SK-N-SH (cell line): Measurements from ENCODE around the gene RNFT2. TPM values are rescaled to one million over a fixed set of nuclear protein-coding genes. Genes with fewer than 3 reads are reported as not detected.

ENCODE experiments used
- CTCF ChIA-PET: fragments of 300-600, 350-600 bp; formaldehyde crosslinking; extraction: SDS; loops from one replicate; lab custom pipeline; 2021; lab: Yijun Ruan, JAX
- POLR2A ChIA-PET: fragments of 350-600 bp; sonication (Branson Sonifier 250); formaldehyde crosslinking; extraction: SDS; loops from one replicate; lab custom pipeline; 2020; ENCODE audit warnings: antibody characterized with exemption, inconsistent platforms; lab: Yijun Ruan, JAX
- DNase-seq: peaks from one replicate; pipeline ENCODE4 v3.0.0; 2012
- H2AFZ ChIP-seq: fragments of 200-600 bp; sonication (generic); 2 replicates; pipeline ENCODE4 v1.8.1; 2016; ENCODE audit warnings: antibody characterized with exemption, mild to moderate bottlenecking, low read depth
- H3F3A ChIP-seq: fragments of 200-600 bp; sonication (generic); replicated peaks from 2 replicates; pipeline ENCODE3; 2016; ENCODE audit warnings: antibody characterized with exemption, mild to moderate bottlenecking; ENCODE audit not compliant: insufficient read depth
- H3K27ac ChIP-seq, 2 experiments: fragments of 200-500 bp in 1 of 2; fragments of 200-600 bp in 1 of 2; sonication (Bioruptor generic) in 1 of 2; sonication (generic), shearing (Covaris generic) in 1 of 2; 2 replicates each; pipeline versions ENCODE4 v1.5.1 to v1.6.1; 2014 to 2016; ENCODE audit warnings: low read depth in 2 of 2, inconsistent platforms in 1 of 2, low read length in 1 of 2, mild to moderate bottlenecking in 1 of 2, mixed read lengths in 1 of 2
- H3K27me3 ChIP-seq: fragments of 200-600 bp; sonication (generic), shearing (Covaris generic); 2 replicates; pipeline ENCODE4 v1.6.1; 2016; ENCODE audit warnings: mixed run types; ENCODE audit not compliant: insufficient read depth
- H3K36me3 ChIP-seq, 2 experiments: fragments of 200-500 bp in 1 of 2; fragments of 200-600 bp in 1 of 2; sonication (Bioruptor generic) in 1 of 2; sonication (generic) in 1 of 2; replicated peaks in 1 of 2; 2 replicates each; pipeline versions ENCODE3 to v1.5.1; 2014 to 2016; ENCODE audit warnings: low read length in 1 of 2, mild to moderate bottlenecking in 1 of 2; ENCODE audit not compliant: insufficient read depth in 2 of 2, control insufficient read depth in 1 of 2
- H3K4me1 ChIP-seq, 2 experiments: fragments of 200-500 bp in 1 of 2; fragments of 200-600 bp in 1 of 2; sonication (Bioruptor generic) in 1 of 2; sonication (generic), shearing (Covaris generic) in 1 of 2; 2 replicates each; pipeline versions ENCODE4 v1.5.1 to v1.6.1; 2014 to 2016; ENCODE audit warnings: low read depth in 1 of 2, low read length in 1 of 2, mixed run types in 1 of 2; ENCODE audit not compliant: insufficient read depth in 2 of 2, control insufficient read depth in 1 of 2
- H3K4me2 ChIP-seq: fragments of 200-600 bp; sonication (generic), shearing (Covaris generic); 2 replicates; pipeline ENCODE4 v1.6.1; 2017; ENCODE audit warnings: mixed run types
- H3K4me3 ChIP-seq, 2 experiments: fragments of 200-500 bp in 1 of 2; fragments of 200-600 bp in 1 of 2; sonication (Bioruptor generic) in 1 of 2; sonication (generic), shearing (Covaris generic) in 1 of 2; 2 replicates each; pipeline versions ENCODE4 v1.5.1 to v1.8.1; 2014 to 2016; ENCODE audit warnings: low read depth in 2 of 2, inconsistent platforms in 1 of 2, low read length in 1 of 2, mild to moderate bottlenecking in 1 of 2, mixed read lengths in 1 of 2, moderate library complexity in 1 of 2
- H3K79me2 ChIP-seq: fragments of 200-600 bp; sonication (generic); 2 replicates; pipeline ENCODE4 v1.8.1; 2017; ENCODE audit warnings: mild to moderate bottlenecking; ENCODE audit not compliant: insufficient read depth
- H3K9ac ChIP-seq: fragments of 200-600 bp; sonication (generic); 2 replicates; pipeline ENCODE4 v1.6.1; 2017; ENCODE audit warnings: mixed run types
- H3K9me2 ChIP-seq: fragments of 200-600 bp; sonication (generic); 2 replicates; pipeline ENCODE4 v1.6.1; 2017; ENCODE audit warnings: mixed run types
- H3K9me3 ChIP-seq: fragments of 200-600 bp; sonication (generic); 2 replicates; pipeline ENCODE4 v1.6.1; 2017; ENCODE audit warnings: mixed run types, mild to moderate bottlenecking, moderate library complexity
- H4K20me1 ChIP-seq: fragments of 200-600 bp; sonication (generic); 2 replicates; pipeline ENCODE4 v1.6.1; 2017; ENCODE audit warnings: mild to moderate bottlenecking, mixed run types; ENCODE audit not compliant: insufficient read depth
- CHD2 ChIP-seq: fragments of 150-350 bp; IDR thresholded peaks from 2 replicates; pipeline ENCODE4 v1.6.1; 2018; ENCODE audit warnings: low read length; ENCODE audit not compliant: partially characterized antibody
- ELF1 ChIP-seq: IDR thresholded peaks from 2 replicates; pipeline ENCODE4 v1.4.0; 2012
- FOXJ3 ChIP-seq: sonication (generic); formaldehyde crosslinking; IDR thresholded peaks from 2 replicates; pipeline ENCODE4 v1.5.1; 2020; ENCODE audit warnings: mild to moderate bottlenecking, missing genetic modification reagents
- GABPA ChIP-seq: IDR thresholded peaks from 2 replicates; pipeline ENCODE4 v1.4.0; 2012; ENCODE audit warnings: low read depth, mild to moderate bottlenecking
- JUND ChIP-seq: IDR thresholded peaks from 2 replicates; pipeline ENCODE4 v1.4.0; 2012
- MXI1 ChIP-seq: IDR thresholded peaks from 2 replicates; pipeline ENCODE4 v1.6.1; 2012; ENCODE audit warnings: mild to moderate bottlenecking, low read depth, low read length, improper control_type of control experiment
- NFIC ChIP-seq: IDR thresholded peaks from 2 replicates; pipeline ENCODE4 v1.4.0; 2012; ENCODE audit warnings: borderline replicate concordance
- NRF1 ChIP-seq: IDR thresholded peaks from 2 replicates; pipeline ENCODE4 v1.6.1; 2012; ENCODE audit warnings: low read depth, mild to moderate bottlenecking, low read length
- POLR2AphosphoS5 ChIP-seq: IDR thresholded peaks from 2 replicates; pipeline ENCODE4 v1.6.1; 2012; ENCODE audit warnings: low read depth, low read length
- RCOR1 ChIP-seq: fragments of 150-350 bp; IDR thresholded peaks from 2 replicates; pipeline ENCODE4 v1.6.1; 2017; ENCODE audit warnings: antibody characterized with exemption, low read length
- RXRA ChIP-seq: IDR thresholded peaks from 2 replicates; pipeline ENCODE4 v1.4.0; 2012; ENCODE audit warnings: low read depth, mild to moderate bottlenecking, borderline replicate concordance
- SIN3A ChIP-seq: IDR thresholded peaks from 2 replicates; pipeline ENCODE4 v1.6.1; 2012; ENCODE audit warnings: low read depth, mild to moderate bottlenecking, low read length, moderate library complexity, borderline replicate concordance
- SMC3 ChIP-seq: IDR thresholded peaks from 2 replicates; pipeline ENCODE4 v1.6.1; 2012; ENCODE audit warnings: low read depth, low read length, improper control_type of control experiment
- TAF1 ChIP-seq: IDR thresholded peaks from 2 replicates; pipeline ENCODE4 v1.6.1; 2012; ENCODE audit warnings: low read depth, mild to moderate bottlenecking, low read length, moderate library complexity, borderline replicate concordance
- TCF12 ChIP-seq: IDR thresholded peaks from 2 replicates; pipeline ENCODE4 v1.4.0; 2012
- TEAD4 ChIP-seq: IDR thresholded peaks from 2 replicates; pipeline ENCODE4 v1.4.0; 2012; ENCODE audit warnings: mild to moderate bottlenecking, borderline replicate concordance; ENCODE audit not compliant: insufficient read depth
- YY1 ChIP-seq: IDR thresholded peaks from 2 replicates; pipeline ENCODE4 v1.4.0; 2012; ENCODE audit warnings: low read depth, mild to moderate bottlenecking
- WGBS: methylation state at CpG from one replicate; pipeline ENCODE4 v1.1.6; 2017; ENCODE audit warnings: low lambda C conversion rate; 5-methylcytosine and 5-hydroxymethylcytosine counted together
- polyA plus RNA-seq, 3 experiments: library from polyadenylated mRNA; depleted of rRNA; stranded (reverse); fragments of >200 nt; gene quantifications; 2 replicates each; pipeline ENCODE4 v1.2.3, GENCODE V29; 2012
- TF ChIP-seq, protein P1 (sequence below): IDR thresholded peaks from 2 replicates; pipeline ENCODE4; 2012
- TF ChIP-seq, protein P2 (sequence below): IDR thresholded peaks from 2 replicates; pipeline ENCODE4 v1.4.0; 2012; ENCODE audit warnings: low read depth
- TF ChIP-seq, protein P3 (sequence below): IDR thresholded peaks from 2 replicates; pipeline ENCODE4 v1.4.0; 2012; ENCODE audit warnings: low read depth, borderline replicate concordance
- TF ChIP-seq, protein P4 (sequence below): IDR thresholded peaks from 2 replicates; pipeline ENCODE4 v1.6.1; 2012; ENCODE audit warnings: mild to moderate bottlenecking, low read depth, low read length, moderate library complexity
- TF ChIP-seq, protein P5 (sequence below): fragments of 150-350 bp; IDR thresholded peaks from 2 replicates; pipeline ENCODE4 v1.6.1; 2016; ENCODE audit warnings: mild to moderate bottlenecking, low read depth, low read length

Gene RNFT2
- polyA plus RNA-seq, 1 of the 3 experiments (the other 2 are of a cell fraction) = 3.8 TPM

DNA sequence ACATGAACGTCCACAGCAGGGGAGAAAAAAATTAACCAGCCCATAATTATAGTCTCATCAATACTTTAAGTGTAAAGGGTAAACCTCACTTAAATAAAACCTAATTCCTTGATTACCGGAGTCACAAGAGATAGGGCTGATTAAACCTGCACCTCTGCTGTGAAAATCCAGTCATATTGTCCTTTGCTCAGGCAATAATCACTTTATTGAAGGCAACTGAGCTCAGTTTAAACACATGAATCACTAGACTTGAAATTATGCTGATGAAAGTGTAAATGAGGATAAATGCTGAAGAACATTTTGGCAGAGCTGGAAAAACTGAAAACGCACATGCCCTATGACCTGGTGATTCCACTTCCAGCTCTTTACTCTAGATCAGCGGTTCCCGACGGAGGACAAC, 149.8 kb downstream of the RNFT2 start (continued):
- TF ChIP-seq TEAD4 (no peak), RXRA (no peak), SIN3A (no peak), JUND (no peak), TCF12 (no peak)
- TF ChIP-seq, protein P1, sequence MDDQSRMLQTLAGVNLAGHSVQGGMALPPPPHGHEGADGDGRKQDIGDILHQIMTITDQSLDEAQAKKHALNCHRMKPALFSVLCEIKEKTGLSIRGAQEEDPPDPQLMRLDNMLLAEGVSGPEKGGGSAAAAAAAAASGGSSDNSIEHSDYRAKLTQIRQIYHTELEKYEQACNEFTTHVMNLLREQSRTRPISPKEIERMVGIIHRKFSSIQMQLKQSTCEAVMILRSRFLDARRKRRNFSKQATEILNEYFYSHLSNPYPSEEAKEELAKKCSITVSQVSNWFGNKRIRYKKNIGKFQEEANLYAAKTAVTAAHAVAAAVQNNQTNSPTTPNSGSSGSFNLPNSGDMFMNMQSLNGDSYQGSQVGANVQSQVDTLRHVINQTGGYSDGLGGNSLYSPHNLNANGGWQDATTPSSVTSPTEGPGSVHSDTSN = no peak

DNA sequence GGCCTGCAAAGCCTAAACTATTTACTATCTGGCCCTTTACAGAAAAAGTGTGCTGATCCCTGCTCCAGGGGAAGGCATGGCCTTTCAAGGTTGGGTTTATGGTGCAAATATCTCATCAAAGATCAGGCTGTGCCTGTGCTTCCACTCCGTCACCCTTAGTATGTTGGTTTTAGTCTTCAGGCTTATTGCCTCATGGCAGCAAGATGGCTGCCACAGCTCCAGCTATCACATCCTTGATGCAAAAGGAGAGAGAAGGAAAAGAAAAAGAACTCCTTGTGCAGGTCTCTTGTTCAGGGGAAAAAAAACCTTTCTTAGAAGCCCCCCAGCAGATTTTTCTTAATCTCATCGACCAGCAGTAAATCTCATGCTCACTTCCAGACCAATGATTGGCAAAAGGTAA, 152.2 kb downstream of the RNFT2 start:
- H3K9me2 ChIP-seq = no peaks in the 10 kb centered on the region
- DNase-seq = no peak
- H3K9me3 ChIP-seq = no peaks in the 10 kb centered on the region
- H3K27me3 ChIP-seq = peaks cover 11% of the 10 kb centered on the region; the same call in 1 of the 2 replicates
- H3K4me2 ChIP-seq = no peak overlapping the region
- H2AFZ ChIP-seq = no peak overlapping the region
- 81% methylated on average over 2 of the region's 2 CpGs for WGBS
- H3K4me1 ChIP-seq = no peaks in the 10 kb centered on the region
- ChIA-PET CTCF (no interaction called here), POLR2A (no interaction called here)
- no peaks in the 10 kb centered on the region for H3F3A ChIP-seq
- no peaks in the 10 kb centered on the region for H3K36me3 ChIP-seq
- H4K20me1 ChIP-seq = no peaks in the 10 kb centered on the region
- H3K9ac ChIP-seq = no peak overlapping the region
- H3K27ac ChIP-seq = no peak overlapping the region
- H3K4me3 ChIP-seq = no peak overlapping the region
- no peaks in the 10 kb centered on the region for H3K79me2 ChIP-seq
- TF ChIP-seq TEAD4 = no peak
- TF ChIP-seq NFIC = no peak
- TF ChIP-seq POLR2AphosphoS5 = no peak
- TF ChIP-seq NRF1 = no peak
- TF ChIP-seq FOXJ3 (CRISPR knock-in tag) = no peak

DNA sequence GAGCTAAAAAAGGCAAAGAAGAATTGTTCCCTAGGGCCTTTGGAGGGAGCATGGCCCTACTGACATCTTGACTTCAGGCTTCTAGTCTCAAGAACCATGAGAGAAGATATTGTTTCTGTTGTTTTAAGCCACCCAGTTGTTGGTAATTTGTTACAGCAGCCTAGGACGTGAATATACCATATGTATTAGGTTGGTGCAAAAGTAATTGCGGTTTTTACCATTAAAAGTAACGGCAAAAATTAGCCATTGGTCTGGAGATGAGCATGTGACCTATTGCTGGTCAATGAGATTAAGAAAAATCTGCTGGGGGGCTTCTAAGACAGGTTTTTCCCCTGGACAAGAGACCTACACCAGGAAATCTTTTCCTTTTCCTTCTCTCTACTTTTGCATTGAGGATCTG, 152.9 kb downstream of the RNFT2 start:
- no peaks in the 10 kb centered on the region for H3F3A ChIP-seq
- H3K79me2 ChIP-seq = no peaks in the 10 kb centered on the region
- no peaks in the 10 kb centered on the region for H3K9me2 ChIP-seq
- WGBS = 45% methylated on average over 3 of the region's 3 CpGs
- H3K27ac ChIP-seq = no peak overlapping the region
- no peak overlapping the region for H3K4me2 ChIP-seq
- H3K9me3 ChIP-seq = no peaks in the 10 kb centered on the region
- H3K4me3 ChIP-seq = no peak overlapping the region
- H4K20me1 ChIP-seq = no peaks in the 10 kb centered on the region
- ChIA-PET POLR2A (no interaction called here), CTCF (interaction anchor here (0.7 kb wide), 1 partner anchor 9 kb away, joined by 3 read pairs; no protein-coding TSS in a partner anchor)
- peaks cover 11% of the 10 kb centered on the region; the same call in 1 of the 2 replicates for H3K27me3 ChIP-seq
- H3K36me3 ChIP-seq = no peaks in the 10 kb centered on the region
- H3K4me1 ChIP-seq = no peaks in the 10 kb centered on the region
- H3K9ac ChIP-seq = no peak overlapping the region
- no peak for DNase-seq
- H2AFZ ChIP-seq = no peak overlapping the region
- TF ChIP-seq MXI1 = no peak
- no peak for TF ChIP-seq CHD2
- TF ChIP-seq YY1 = no peak
- no peak for TF ChIP-seq RCOR1
- TF ChIP-seq JUND = no peak
- no peak for TF ChIP-seq RXRA
- TF ChIP-seq FOXJ3 (CRISPR knock-in tag) = no peak
- no peak for TF ChIP-seq TAF1
- TF ChIP-seq, protein P2, sequence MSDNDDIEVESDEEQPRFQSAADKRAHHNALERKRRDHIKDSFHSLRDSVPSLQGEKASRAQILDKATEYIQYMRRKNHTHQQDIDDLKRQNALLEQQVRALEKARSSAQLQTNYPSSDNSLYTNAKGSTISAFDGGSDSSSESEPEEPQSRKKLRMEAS = no peak
- TF ChIP-seq, protein P3, sequence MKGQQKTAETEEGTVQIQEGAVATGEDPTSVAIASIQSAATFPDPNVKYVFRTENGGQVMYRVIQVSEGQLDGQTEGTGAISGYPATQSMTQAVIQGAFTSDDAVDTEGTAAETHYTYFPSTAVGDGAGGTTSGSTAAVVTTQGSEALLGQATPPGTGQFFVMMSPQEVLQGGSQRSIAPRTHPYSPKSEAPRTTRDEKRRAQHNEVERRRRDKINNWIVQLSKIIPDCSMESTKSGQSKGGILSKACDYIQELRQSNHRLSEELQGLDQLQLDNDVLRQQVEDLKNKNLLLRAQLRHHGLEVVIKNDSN = no peak
- TF ChIP-seq TEAD4 = no peak
- TF ChIP-seq ELF1 = no peak
- TF ChIP-seq, protein P4, sequence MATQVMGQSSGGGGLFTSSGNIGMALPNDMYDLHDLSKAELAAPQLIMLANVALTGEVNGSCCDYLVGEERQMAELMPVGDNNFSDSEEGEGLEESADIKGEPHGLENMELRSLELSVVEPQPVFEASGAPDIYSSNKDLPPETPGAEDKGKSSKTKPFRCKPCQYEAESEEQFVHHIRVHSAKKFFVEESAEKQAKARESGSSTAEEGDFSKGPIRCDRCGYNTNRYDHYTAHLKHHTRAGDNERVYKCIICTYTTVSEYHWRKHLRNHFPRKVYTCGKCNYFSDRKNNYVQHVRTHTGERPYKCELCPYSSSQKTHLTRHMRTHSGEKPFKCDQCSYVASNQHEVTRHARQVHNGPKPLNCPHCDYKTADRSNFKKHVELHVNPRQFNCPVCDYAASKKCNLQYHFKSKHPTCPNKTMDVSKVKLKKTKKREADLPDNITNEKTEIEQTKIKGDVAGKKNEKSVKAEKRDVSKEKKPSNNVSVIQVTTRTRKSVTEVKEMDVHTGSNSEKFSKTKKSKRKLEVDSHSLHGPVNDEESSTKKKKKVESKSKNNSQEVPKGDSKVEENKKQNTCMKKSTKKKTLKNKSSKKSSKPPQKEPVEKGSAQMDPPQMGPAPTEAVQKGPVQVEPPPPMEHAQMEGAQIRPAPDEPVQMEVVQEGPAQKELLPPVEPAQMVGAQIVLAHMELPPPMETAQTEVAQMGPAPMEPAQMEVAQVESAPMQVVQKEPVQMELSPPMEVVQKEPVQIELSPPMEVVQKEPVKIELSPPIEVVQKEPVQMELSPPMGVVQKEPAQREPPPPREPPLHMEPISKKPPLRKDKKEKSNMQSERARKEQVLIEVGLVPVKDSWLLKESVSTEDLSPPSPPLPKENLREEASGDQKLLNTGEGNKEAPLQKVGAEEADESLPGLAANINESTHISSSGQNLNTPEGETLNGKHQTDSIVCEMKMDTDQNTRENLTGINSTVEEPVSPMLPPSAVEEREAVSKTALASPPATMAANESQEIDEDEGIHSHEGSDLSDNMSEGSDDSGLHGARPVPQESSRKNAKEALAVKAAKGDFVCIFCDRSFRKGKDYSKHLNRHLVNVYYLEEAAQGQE = no peak
- TF ChIP-seq, protein P5, sequence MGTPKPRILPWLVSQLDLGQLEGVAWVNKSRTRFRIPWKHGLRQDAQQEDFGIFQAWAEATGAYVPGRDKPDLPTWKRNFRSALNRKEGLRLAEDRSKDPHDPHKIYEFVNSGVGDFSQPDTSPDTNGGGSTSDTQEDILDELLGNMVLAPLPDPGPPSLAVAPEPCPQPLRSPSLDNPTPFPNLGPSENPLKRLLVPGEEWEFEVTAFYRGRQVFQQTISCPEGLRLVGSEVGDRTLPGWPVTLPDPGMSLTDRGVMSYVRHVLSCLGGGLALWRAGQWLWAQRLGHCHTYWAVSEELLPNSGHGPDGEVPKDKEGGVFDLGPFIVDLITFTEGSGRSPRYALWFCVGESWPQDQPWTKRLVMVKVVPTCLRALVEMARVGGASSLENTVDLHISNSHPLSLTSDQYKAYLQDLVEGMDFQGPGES = no peak
- TF ChIP-seq SMC3 = no peak
- TF ChIP-seq GABPA = no peak
